GM12892 (cell line): ENCODE results near the gene ADAMTSL2.

Experiments
- POLR2A ChIP-seq: IDR thresholded peaks from 2 replicates; pipeline ENCODE4 v1.6.1; 2011; ENCODE audit warnings: low read depth, low read length, control low read depth
- POLR2AphosphoS5 ChIP-seq: IDR thresholded peaks from 2 replicates; pipeline ENCODE4 v1.6.1; 2011; ENCODE audit warnings: low read depth, low read length, control low read depth
- TAF1 ChIP-seq: IDR thresholded peaks from 2 replicates; pipeline ENCODE4 v1.6.1; 2011; ENCODE audit warnings: low read depth, mild to moderate bottlenecking, control low read depth, low read length, borderline replicate concordance

- TF ChIP-seq POLR2A (no peak), TAF1 (no peak), POLR2AphosphoS5 (no peak)
Observed at GRCh38 chr9:133606708-133607025, 72.2 kb downstream of the ADAMTSL2 start.
